Measurements from ENCODE around the gene DHRS7C.

Gene DHRS7C

GRCh38 chr17:9801505-9801904 lies 10.1 kb upstream of the DHRS7C start:
- Histone ChIP-seq H3K27me3 (ENCODE audit: low read length) (no peaks in the 10 kb centered on the region), H4K20me1 (ENCODE audit: low read depth, low read length) (no peaks in the 10 kb centered on the region), H3K79me2 (ENCODE audit: insufficient read depth, low read length) (no peaks in the 10 kb centered on the region), H3K4me3 (ENCODE audit: insufficient read depth, low read length, poor library complexity, severe bottlenecking) (no peak overlapping the region), H3K36me3 (ENCODE audit: low read length) (no peaks in the 10 kb centered on the region), H3K27ac (ENCODE audit: low read depth, low read length) (no peak overlapping the region), H3K4me2 (ENCODE audit: low read depth, low read length, poor library complexity, severe bottlenecking) (no peak overlapping the region), H3K9me3 (ENCODE audit: insufficient read depth, low read length) (no peaks in the 10 kb centered on the region), H3F3A (ENCODE audit: insufficient read depth) (no peaks in the 10 kb centered on the region), H2AFZ (ENCODE audit: low read depth, low read length, severe bottlenecking) (no peak overlapping the region), H3K9ac (ENCODE audit: low read length) (no peak overlapping the region), H3K9me2 (replicated peaks; ENCODE audit: insufficient read depth, low read length) (no peaks in the 10 kb centered on the region)
- TF ChIP-seq CTCF (IDR thresholded peaks at IDR 0.05; ENCODE audit: insufficient read depth, low read length, poor library complexity, severe bottlenecking) (no peak), EZH2phosphoT487 (conservative IDR thresholded peaks at IDR 0.05; ENCODE audit: low read length) (no peak)

GRCh38 chr17:9798724-9799123 lies 7.3 kb upstream of the DHRS7C start:
- H3K79me2 ChIP-seq (ENCODE audit: insufficient read depth, low read length) = no peaks in the 10 kb centered on the region
- no peak overlapping the region for H2AFZ ChIP-seq (ENCODE audit: low read depth, low read length, severe bottlenecking)
- no peak overlapping the region for H3K4me3 ChIP-seq (ENCODE audit: insufficient read depth, low read length, poor library complexity, severe bottlenecking)
- H3K27me3 ChIP-seq (ENCODE audit: low read length) = no peaks in the 10 kb centered on the region
- no peak overlapping the region for H3K9ac ChIP-seq (ENCODE audit: low read length)
- no peaks in the 10 kb centered on the region for H3K36me3 ChIP-seq (ENCODE audit: low read length)
- no peak overlapping the region for H3K4me2 ChIP-seq (ENCODE audit: low read depth, low read length, poor library complexity, severe bottlenecking)
- no peaks in the 10 kb centered on the region for H4K20me1 ChIP-seq (ENCODE audit: low read depth, low read length)
- TF ChIP-seq CTCF (IDR thresholded peaks at IDR 0.05; ENCODE audit: insufficient read depth, low read length, poor library complexity, severe bottlenecking) (no peak), EZH2phosphoT487 (conservative IDR thresholded peaks at IDR 0.05; ENCODE audit: low read length) (no peak)
- no peaks in the 10 kb centered on the region for H3K9me2 ChIP-seq (replicated peaks; ENCODE audit: insufficient read depth, low read length)
- H3K27ac ChIP-seq (ENCODE audit: low read depth, low read length) = no peak overlapping the region
- no peaks in the 10 kb centered on the region for H3F3A ChIP-seq (ENCODE audit: insufficient read depth)
- H3K9me3 ChIP-seq (ENCODE audit: insufficient read depth, low read length) = no peaks in the 10 kb centered on the region

- Histone ChIP-seq H2AFZ (ENCODE audit: low read depth, low read length, severe bottlenecking) (no peak overlapping the region), H4K20me1 (ENCODE audit: low read depth, low read length) (no peaks in the 10 kb centered on the region), H3K9ac (ENCODE audit: low read length) (no peak overlapping the region), H3K27me3 (ENCODE audit: low read length) (no peaks in the 10 kb centered on the region), H3K9me2 (replicated peaks; ENCODE audit: insufficient read depth, low read length) (no peaks in the 10 kb centered on the region), H3K36me3 (ENCODE audit: low read length) (no peaks in the 10 kb centered on the region), H3K9me3 (ENCODE audit: insufficient read depth, low read length) (no peaks in the 10 kb centered on the region), H3F3A (ENCODE audit: insufficient read depth) (no peaks in the 10 kb centered on the region), H3K4me2 (ENCODE audit: low read depth, low read length, poor library complexity, severe bottlenecking) (no peak overlapping the region), H3K27ac (ENCODE audit: low read depth, low read length) (no peak overlapping the region), H3K4me3 (ENCODE audit: insufficient read depth, low read length, poor library complexity, severe bottlenecking) (no peak overlapping the region), H3K79me2 (ENCODE audit: insufficient read depth, low read length) (no peaks in the 10 kb centered on the region)
- no peak for TF ChIP-seq CTCF (IDR thresholded peaks at IDR 0.05; ENCODE audit: insufficient read depth, low read length, poor library complexity, severe bottlenecking)
- TF ChIP-seq EZH2phosphoT487 (conservative IDR thresholded peaks at IDR 0.05; ENCODE audit: low read length) = no peak
Measured at GRCh38 chr17:9798008-9798407, 6.6 kb upstream of the DHRS7C start.

Data from SU-DHL-6 (cell line).